ENCODE data around the gene SLC35B1. TPM values are rescaled to one million over a fixed set of nuclear protein-coding genes. Genes with fewer than 3 reads are reported as not detected.

The SLC35B1 gene
- total and polyA plus RNA-seq, 10 of the 15 experiments (the other 5 are each of a cell fraction or from before 2014, with no cell fraction given) = 40.0 to 113 (median 51.6) TPM

DNA sequence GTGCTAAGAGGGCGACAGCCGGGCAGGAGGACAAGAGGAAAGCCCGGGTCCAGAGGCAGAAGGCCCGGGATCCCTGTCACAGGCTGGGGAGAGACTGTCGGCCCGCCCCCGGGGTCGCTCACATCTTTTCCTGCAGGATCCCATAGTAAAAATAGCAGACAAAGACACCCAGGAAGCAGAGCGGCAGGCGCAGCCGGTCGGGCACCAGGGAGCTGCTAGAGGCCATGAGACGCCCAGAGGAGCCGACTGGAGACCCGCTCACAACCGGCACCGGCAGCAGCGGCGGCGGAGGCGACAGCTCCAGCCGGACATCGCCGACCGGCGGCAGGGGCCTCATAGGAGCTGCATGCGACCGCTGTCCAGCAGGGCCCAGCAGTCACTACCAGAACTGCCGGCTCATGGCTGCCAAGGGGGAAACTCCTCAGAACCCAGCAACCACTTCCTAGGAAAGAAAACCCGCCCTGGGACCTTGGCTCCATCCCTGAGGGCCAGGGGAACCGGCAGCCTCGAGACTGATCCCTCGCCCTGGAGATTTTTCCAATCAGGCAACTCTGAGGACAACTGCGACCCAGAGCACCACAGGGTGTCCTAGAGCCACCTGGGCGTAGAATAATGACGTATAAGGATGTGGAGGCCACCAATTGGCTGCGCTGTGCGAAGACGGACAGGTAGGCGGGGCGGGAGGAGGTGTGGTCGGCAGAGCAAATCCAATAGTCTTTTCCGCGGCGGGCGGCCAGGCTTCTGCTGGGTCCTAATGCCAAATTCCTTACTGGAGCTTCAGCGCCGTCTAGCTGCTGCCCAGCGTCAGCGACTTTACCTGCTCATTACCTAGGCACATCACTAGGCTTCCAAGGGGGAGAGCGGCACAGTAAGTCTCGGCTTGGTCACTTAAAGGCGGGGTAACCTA lies at the start of gene SLC35B1 (continued):
- TF ChIP-seq, protein P1, sequence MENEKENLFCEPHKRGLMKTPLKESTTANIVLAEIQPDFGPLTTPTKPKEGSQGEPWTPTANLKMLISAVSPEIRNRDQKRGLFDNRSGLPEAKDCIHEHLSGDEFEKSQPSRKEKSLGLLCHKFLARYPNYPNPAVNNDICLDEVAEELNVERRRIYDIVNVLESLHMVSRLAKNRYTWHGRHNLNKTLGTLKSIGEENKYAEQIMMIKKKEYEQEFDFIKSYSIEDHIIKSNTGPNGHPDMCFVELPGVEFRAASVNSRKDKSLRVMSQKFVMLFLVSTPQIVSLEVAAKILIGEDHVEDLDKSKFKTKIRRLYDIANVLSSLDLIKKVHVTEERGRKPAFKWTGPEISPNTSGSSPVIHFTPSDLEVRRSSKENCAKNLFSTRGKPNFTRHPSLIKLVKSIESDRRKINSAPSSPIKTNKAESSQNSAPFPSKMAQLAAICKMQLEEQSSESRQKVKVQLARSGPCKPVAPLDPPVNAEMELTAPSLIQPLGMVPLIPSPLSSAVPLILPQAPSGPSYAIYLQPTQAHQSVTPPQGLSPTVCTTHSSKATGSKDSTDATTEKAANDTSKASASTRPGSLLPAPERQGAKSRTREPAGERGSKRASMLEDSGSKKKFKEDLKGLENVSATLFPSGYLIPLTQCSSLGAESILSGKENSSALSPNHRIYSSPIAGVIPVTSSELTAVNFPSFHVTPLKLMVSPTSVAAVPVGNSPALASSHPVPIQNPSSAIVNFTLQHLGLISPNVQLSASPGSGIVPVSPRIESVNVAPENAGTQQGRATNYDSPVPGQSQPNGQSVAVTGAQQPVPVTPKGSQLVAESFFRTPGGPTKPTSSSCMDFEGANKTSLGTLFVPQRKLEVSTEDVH (IDR thresholded peaks at IDR 0.05; ENCODE audit: low read depth, partially characterized antibody) = peak; percentile 86
- TF ChIP-seq, protein P2, sequence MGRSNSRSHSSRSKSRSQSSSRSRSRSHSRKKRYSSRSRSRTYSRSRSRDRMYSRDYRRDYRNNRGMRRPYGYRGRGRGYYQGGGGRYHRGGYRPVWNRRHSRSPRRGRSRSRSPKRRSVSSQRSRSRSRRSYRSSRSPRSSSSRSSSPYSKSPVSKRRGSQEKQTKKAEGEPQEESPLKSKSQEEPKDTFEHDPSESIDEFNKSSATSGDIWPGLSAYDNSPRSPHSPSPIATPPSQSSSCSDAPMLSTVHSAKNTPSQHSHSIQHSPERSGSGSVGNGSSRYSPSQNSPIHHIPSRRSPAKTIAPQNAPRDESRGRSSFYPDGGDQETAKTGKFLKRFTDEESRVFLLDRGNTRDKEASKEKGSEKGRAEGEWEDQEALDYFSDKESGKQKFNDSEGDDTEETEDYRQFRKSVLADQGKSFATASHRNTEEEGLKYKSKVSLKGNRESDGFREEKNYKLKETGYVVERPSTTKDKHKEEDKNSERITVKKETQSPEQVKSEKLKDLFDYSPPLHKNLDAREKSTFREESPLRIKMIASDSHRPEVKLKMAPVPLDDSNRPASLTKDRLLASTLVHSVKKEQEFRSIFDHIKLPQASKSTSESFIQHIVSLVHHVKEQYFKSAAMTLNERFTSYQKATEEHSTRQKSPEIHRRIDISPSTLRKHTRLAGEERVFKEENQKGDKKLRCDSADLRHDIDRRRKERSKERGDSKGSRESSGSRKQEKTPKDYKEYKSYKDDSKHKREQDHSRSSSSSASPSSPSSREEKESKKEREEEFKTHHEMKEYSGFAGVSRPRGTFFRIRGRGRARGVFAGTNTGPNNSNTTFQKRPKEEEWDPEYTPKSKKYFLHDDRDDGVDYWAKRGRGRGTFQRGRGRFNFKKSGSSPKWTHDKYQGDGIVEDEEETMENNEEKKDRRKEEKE (IDR thresholded peaks at IDR 0.05) = no peak
- TF ChIP-seq EED (IDR thresholded peaks at IDR 0.05; ENCODE audit: low read depth) = 0 out of 2 replicates have a peak, but pooled peaks have one; percentile 15
- TF ChIP-seq, protein P3, sequence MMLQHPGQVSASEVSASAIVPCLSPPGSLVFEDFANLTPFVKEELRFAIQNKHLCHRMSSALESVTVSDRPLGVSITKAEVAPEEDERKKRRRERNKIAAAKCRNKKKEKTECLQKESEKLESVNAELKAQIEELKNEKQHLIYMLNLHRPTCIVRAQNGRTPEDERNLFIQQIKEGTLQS (IDR thresholded peaks at IDR 0.05; ENCODE audit: borderline replicate concordance, extremely low read depth, low read depth, low read length) = no peak; the same call in 1 of the 2 replicates
- no peak for TF ChIP-seq PAX5 (IDR thresholded peaks at IDR 0.05; ENCODE audit: borderline replicate concordance, low read depth, low read length)
- TF ChIP-seq ESRRA (IDR thresholded peaks at IDR 0.05; ENCODE audit: low read length) = no peak
- peak; percentile 93 for TF ChIP-seq POLR2A (IDR thresholded peaks at IDR 0.05; ENCODE audit: low read depth, low read length)
- no peak for TF ChIP-seq BRCA1 (IDR thresholded peaks at IDR 0.05; ENCODE audit: low read depth, low read length)
- TF ChIP-seq, protein P4, sequence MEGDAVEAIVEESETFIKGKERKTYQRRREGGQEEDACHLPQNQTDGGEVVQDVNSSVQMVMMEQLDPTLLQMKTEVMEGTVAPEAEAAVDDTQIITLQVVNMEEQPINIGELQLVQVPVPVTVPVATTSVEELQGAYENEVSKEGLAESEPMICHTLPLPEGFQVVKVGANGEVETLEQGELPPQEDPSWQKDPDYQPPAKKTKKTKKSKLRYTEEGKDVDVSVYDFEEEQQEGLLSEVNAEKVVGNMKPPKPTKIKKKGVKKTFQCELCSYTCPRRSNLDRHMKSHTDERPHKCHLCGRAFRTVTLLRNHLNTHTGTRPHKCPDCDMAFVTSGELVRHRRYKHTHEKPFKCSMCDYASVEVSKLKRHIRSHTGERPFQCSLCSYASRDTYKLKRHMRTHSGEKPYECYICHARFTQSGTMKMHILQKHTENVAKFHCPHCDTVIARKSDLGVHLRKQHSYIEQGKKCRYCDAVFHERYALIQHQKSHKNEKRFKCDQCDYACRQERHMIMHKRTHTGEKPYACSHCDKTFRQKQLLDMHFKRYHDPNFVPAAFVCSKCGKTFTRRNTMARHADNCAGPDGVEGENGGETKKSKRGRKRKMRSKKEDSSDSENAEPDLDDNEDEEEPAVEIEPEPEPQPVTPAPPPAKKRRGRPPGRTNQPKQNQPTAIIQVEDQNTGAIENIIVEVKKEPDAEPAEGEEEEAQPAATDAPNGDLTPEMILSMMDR (IDR thresholded peaks at IDR 0.05 in 2 of 3, conservative IDR thresholded peaks at IDR 0.05 in 1 of 3; ENCODE audit: control insufficient read depth in 2 of 3, extremely low read depth in 1 of 3, insufficient read depth in 1 of 3, low read depth in 3 of 3, low read length in 3 of 3) = peak; percentile 97 to 99 (median 98); a peak in 5 of 6 replicates
- TF ChIP-seq SIX5 (IDR thresholded peaks at IDR 0.05; ENCODE audit: low read depth, low read length, severe bottlenecking) = peak; percentile 28
- TF ChIP-seq NRF1 (conservative IDR thresholded peaks at IDR 0.05; ENCODE audit: low read depth, low read length) = no peak
- TF ChIP-seq POLR2AphosphoS2 (IDR thresholded peaks at IDR 0.05; ENCODE audit: low read depth, low read length) = peak; percentile 94
- TF ChIP-seq ZNF24 (IDR thresholded peaks at IDR 0.05) = peak; percentile 39; the same call in 1 of the 2 replicates
- peak; percentile 14; the same call in 1 of the 2 replicates for TF ChIP-seq BACH1 (IDR thresholded peaks at IDR 0.05; ENCODE audit: borderline replicate concordance)
